Cardiac fibroblast (primary cell): Measurements from ENCODE around the gene ECT2.
"Not testable (repeated sequence)": the region's sequence is repeated elsewhere in the genome, so short reads cannot be mapped to it uniquely, and the experiment has no call there.

Source experiments
- DNase-seq, 2 donors: peaks; one replicate each; pipeline versions ENCODE4 v3.0.0 to v3.0.0-alpha.2; 2010; ENCODE audit warnings: low read depth in 2 of 2
- H3K4me3 ChIP-seq, 2 donors: replicated peaks in 1 of 2; 1 replicate in 1 of 2; 2 replicates in 1 of 2; pipeline ENCODE4 v1.5.1; 2011; ENCODE audit warnings: low read depth in 2 of 2, low read length in 2 of 2, mild to moderate bottlenecking in 2 of 2, moderate library complexity in 1 of 2
- CTCF ChIP-seq: IDR thresholded peaks from one replicate; pipeline ENCODE4 v1.5.1; 2011; ENCODE audit warnings: low read depth, mild to moderate bottlenecking, low read length, inconsistent platforms

The ECT2 gene

GRCh38 chr3:172853005-172853404, 102.5 kb downstream of the ECT2 start:
- no peak for DNase-seq
- no peak overlapping the region for H3K4me3 ChIP-seq
- TF ChIP-seq CTCF = no peak

- TF ChIP-seq CTCF = no peak
- no peak for DNase-seq
- no peak overlapping the region for H3K4me3 ChIP-seq
Observed at GRCh38 chr3:172853921-172854666, 103.6 kb downstream of the ECT2 start.

- no peak overlapping the region for H3K4me3 ChIP-seq
- DNase-seq = no peak
- TF ChIP-seq CTCF = no peak
Observed at GRCh38 chr3:172855037-172855436, 104.5 kb downstream of the ECT2 start.

- DNase-seq = peak; percentile 50 to 81
- no peak for TF ChIP-seq CTCF
- H3K4me3 ChIP-seq = no peak overlapping the region
Observed at GRCh38 chr3:172856795-172857742, 106.5 kb downstream of the ECT2 start.

- DNase-seq = peak in 1 of 2 donors; percentile 49
- TF ChIP-seq CTCF = no peak
- H3K4me3 ChIP-seq = no peak overlapping the region
Observed at GRCh38 chr3:172859041-172859440, 108.5 kb downstream of the ECT2 start.

- DNase-seq, H3K4me3 ChIP-seq: not testable (repeated sequence)
Observed at GRCh38 chr3:172866726-172867350, 116.3 kb downstream of the ECT2 start.

GRCh38 chr3:172868582-172869200, 118.2 kb downstream of the ECT2 start:
- no peak overlapping the region for H3K4me3 ChIP-seq
- DNase-seq = peak in 1 of 2 donors; percentile 15
- no peak for TF ChIP-seq CTCF
